ENCODE measurements around the gene FAXDC2.

DNA sequence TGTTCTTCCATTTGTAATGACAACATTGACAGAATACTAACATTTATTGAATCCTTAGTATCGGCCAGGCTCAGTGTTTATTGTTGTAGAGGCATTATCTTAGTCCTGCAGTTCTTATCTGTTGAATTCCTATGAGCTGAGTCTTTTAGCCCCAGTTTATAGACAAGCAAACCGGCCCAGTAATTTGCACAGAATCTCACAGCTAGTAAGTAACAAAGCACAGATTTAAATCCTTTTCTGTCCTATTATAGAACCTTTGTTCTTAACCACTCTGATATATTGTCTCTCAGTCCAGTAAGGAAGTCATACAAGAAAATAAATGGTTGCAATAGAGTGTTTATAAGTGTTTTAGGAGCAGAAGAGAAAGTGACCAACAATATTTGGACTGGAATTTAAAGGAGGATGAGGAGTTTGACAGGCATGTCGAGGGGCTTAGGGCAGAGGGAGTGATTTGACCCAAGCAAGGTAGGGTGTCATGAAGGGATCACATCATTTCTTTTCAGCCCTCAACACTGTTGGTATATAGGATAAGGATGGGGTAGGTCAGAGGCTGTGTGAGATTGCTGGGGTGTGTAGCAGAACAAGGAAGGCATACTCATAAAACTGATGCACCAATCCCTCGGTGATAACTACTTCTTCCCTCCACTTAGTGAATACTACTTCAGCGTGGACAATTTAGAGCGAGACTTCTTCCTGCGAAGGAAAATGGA lies 55.7 kb downstream of the FAXDC2 start:
- TF ChIP-seq, protein P1, sequence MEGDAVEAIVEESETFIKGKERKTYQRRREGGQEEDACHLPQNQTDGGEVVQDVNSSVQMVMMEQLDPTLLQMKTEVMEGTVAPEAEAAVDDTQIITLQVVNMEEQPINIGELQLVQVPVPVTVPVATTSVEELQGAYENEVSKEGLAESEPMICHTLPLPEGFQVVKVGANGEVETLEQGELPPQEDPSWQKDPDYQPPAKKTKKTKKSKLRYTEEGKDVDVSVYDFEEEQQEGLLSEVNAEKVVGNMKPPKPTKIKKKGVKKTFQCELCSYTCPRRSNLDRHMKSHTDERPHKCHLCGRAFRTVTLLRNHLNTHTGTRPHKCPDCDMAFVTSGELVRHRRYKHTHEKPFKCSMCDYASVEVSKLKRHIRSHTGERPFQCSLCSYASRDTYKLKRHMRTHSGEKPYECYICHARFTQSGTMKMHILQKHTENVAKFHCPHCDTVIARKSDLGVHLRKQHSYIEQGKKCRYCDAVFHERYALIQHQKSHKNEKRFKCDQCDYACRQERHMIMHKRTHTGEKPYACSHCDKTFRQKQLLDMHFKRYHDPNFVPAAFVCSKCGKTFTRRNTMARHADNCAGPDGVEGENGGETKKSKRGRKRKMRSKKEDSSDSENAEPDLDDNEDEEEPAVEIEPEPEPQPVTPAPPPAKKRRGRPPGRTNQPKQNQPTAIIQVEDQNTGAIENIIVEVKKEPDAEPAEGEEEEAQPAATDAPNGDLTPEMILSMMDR (IDR thresholded peaks at IDR 0.05): no peak
- TF ChIP-seq POLR2A (IDR thresholded peaks at IDR 0.05): no peak

Measured in body of pancreas (tissue), 4 donors.